ENCODE data around the gene HIBCH. TPM values are rescaled to one million over a fixed set of nuclear protein-coding genes. Genes with fewer than 3 reads are reported as not detected.
"Not testable (repeated sequence)": the region's sequence is repeated elsewhere in the genome, so short reads cannot be mapped to it uniquely, and the experiment has no call there.

The HIBCH gene
- total RNA-seq, 1 donor from 2014 or later, result 38.8 TPM

- Mint-ChIP-seq H3K27me3 (ENCODE audit: insufficient read depth, low read depth) (no peaks in the 10 kb centered on the region), H3K27ac (no peak overlapping the region)
Measured at GRCh38 chr2:190302052-190302451, 17.6 kb downstream of the HIBCH start.

DNA sequence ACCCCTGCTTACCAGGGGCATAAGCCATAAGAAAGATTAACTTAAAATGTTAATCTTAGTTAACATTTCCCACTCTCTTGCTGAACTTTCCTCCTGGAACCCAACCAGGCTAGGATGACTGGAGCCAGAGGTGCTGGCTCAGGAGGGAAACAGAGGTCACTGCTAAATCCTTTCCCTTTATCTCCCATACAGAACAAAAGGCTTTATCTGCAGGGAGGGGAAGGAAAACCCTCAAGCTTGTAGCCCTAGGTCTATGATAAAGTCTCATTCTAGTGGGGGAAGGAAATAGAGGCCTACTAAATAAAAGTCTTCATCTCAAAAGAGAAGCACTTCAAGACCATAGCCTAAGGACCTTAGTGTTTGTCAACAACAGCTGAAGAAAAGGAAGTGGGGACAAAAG lies 18.6 kb downstream of the HIBCH start:
- H3K9me3 ChIP-seq (ENCODE audit: low read depth), result no peaks in the 10 kb centered on the region
- H3K4me1 ChIP-seq, result no peaks in the 10 kb centered on the region
- TF ChIP-seq EZH2 (IDR thresholded peaks at IDR 0.05) (no peak), EZH2phosphoT487 (IDR thresholded peaks at IDR 0.05) (no peak)
- TF ChIP-seq, protein P1, sequence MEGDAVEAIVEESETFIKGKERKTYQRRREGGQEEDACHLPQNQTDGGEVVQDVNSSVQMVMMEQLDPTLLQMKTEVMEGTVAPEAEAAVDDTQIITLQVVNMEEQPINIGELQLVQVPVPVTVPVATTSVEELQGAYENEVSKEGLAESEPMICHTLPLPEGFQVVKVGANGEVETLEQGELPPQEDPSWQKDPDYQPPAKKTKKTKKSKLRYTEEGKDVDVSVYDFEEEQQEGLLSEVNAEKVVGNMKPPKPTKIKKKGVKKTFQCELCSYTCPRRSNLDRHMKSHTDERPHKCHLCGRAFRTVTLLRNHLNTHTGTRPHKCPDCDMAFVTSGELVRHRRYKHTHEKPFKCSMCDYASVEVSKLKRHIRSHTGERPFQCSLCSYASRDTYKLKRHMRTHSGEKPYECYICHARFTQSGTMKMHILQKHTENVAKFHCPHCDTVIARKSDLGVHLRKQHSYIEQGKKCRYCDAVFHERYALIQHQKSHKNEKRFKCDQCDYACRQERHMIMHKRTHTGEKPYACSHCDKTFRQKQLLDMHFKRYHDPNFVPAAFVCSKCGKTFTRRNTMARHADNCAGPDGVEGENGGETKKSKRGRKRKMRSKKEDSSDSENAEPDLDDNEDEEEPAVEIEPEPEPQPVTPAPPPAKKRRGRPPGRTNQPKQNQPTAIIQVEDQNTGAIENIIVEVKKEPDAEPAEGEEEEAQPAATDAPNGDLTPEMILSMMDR (IDR thresholded peaks at IDR 0.05), result no peak
- no peak overlapping the region for H3K27ac ChIP-seq
- H4K20me1 ChIP-seq (ENCODE audit: low read depth), result peaks cover 40% of the 10 kb centered on the region
- no peak for DNase-seq (ENCODE audit: low spot score)
- H3K36me3 ChIP-seq, result no peaks in the 10 kb centered on the region
- Mint-ChIP-seq H3K9me3 (peaks cover 7% of the 10 kb centered on the region), H3K4me1 (peaks cover 6% of the 10 kb centered on the region), H3K27ac (no peak overlapping the region), H3K27me3 (ENCODE audit: insufficient read depth, low read depth) (no peaks in the 10 kb centered on the region), H3K4me3 (no peak overlapping the region), H3K36me3 (peaks cover 51% of the 10 kb centered on the region)
- H3K9ac ChIP-seq, result no peak overlapping the region
- H3K4me3 ChIP-seq, result no peak overlapping the region
- H3K27me3 ChIP-seq, result no peaks in the 10 kb centered on the region
- no peak overlapping the region for H3K4me2 ChIP-seq
- H2AFZ ChIP-seq (replicated peaks), result no peak overlapping the region
- H3K79me2 ChIP-seq (ENCODE audit: low read depth), result peaks cover 27% of the 10 kb centered on the region
- H3F3A ChIP-seq (ENCODE audit: low read depth), result no peaks in the 10 kb centered on the region

More at GRCh38 chr2:190302052-190302451, 17.6 kb downstream of the HIBCH start:
- H3K36me3 Mint-ChIP-seq, result peaks cover 51% of the 10 kb centered on the region
- no peak overlapping the region for H3K4me3 Mint-ChIP-seq
- no peaks in the 10 kb centered on the region for H3K36me3 ChIP-seq
- H3K9ac ChIP-seq, result no peak overlapping the region
- H3K9me3 ChIP-seq (ENCODE audit: low read depth), result no peaks in the 10 kb centered on the region
- H3F3A ChIP-seq (ENCODE audit: low read depth), result no peaks in the 10 kb centered on the region
- H3K4me1 ChIP-seq, result no peaks in the 10 kb centered on the region
- peaks cover 6% of the 10 kb centered on the region for H3K4me1 Mint-ChIP-seq
- no peak for DNase-seq (ENCODE audit: low spot score)
- H3K4me3 ChIP-seq, result no peak overlapping the region
- peaks cover 46% of the 10 kb centered on the region for H4K20me1 ChIP-seq (ENCODE audit: low read depth)
- H3K4me2 ChIP-seq, result no peak overlapping the region
- H3K27me3 ChIP-seq, result no peaks in the 10 kb centered on the region
- no peak overlapping the region for H2AFZ ChIP-seq (replicated peaks)
- peaks cover 27% of the 10 kb centered on the region for H3K79me2 ChIP-seq (ENCODE audit: low read depth)
- TF ChIP-seq, protein P1 (IDR thresholded peaks at IDR 0.05), result no peak
- TF ChIP-seq EZH2 (IDR thresholded peaks at IDR 0.05) (no peak), EZH2phosphoT487 (IDR thresholded peaks at IDR 0.05) (no peak)
- H3K27ac ChIP-seq, result no peak overlapping the region
- peaks cover 7% of the 10 kb centered on the region for H3K9me3 Mint-ChIP-seq

- H3K9me3 ChIP-seq (ENCODE audit: low read depth), result not testable (repeated sequence)
Measured at GRCh38 chr2:190297880-190298279, 21.7 kb downstream of the HIBCH start.

DNA sequence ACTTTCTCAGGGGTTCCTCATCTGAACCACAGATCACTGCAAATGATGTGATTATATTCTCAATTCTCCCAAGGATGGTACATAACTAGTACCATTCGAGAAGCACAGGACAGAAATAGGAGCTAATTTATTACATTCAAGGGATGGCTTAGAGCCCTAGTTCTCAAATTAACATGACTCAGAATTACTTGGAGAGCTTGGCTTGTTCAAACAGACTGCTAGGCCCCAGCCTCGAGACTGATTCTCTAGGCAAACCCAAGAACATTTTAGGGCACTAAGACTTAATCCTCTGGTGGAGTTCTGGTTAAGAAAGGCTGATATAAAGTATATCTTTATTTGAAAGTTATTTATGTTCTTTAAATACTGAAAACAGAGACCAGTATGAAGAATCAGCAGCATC lies 35.8 kb downstream of the HIBCH start:
- H3K4me2 ChIP-seq, result no peak overlapping the region
- no peaks in the 10 kb centered on the region for H4K20me1 ChIP-seq (ENCODE audit: low read depth)
- Mint-ChIP-seq H3K4me3 (no peak overlapping the region), H3K27ac (no peak overlapping the region), H3K9me3 (no peaks in the 10 kb centered on the region), H3K36me3 (peaks cover 39% of the 10 kb centered on the region), H3K27me3 (ENCODE audit: insufficient read depth, low read depth) (no peaks in the 10 kb centered on the region), H3K4me1 (no peaks in the 10 kb centered on the region)
- H3K36me3 ChIP-seq, result peaks cover 9% of the 10 kb centered on the region
- no peak for DNase-seq (ENCODE audit: low spot score)
- H3K79me2 ChIP-seq (ENCODE audit: low read depth), result no peaks in the 10 kb centered on the region
- no peaks in the 10 kb centered on the region for H3F3A ChIP-seq (ENCODE audit: low read depth)
- no peak overlapping the region for H3K4me3 ChIP-seq
- no peak overlapping the region for H2AFZ ChIP-seq (replicated peaks)
- no peaks in the 10 kb centered on the region for H3K4me1 ChIP-seq
- no peak overlapping the region for H3K27ac ChIP-seq
- H3K9me3 ChIP-seq (ENCODE audit: low read depth), result no peaks in the 10 kb centered on the region
- H3K9ac ChIP-seq, result no peak overlapping the region
- TF ChIP-seq EZH2 (IDR thresholded peaks at IDR 0.05), result no peak
- TF ChIP-seq, protein P1 (IDR thresholded peaks at IDR 0.05), result no peak
- no peak for TF ChIP-seq EZH2phosphoT487 (IDR thresholded peaks at IDR 0.05)
- no peaks in the 10 kb centered on the region for H3K27me3 ChIP-seq

More at GRCh38 chr2:190297880-190298279, 21.7 kb downstream of the HIBCH start:
- not testable (repeated sequence) for H3K36me3 ChIP-seq; H3K27me3 Mint-ChIP-seq (ENCODE audit: insufficient read depth, low read depth); H2AFZ ChIP-seq (replicated peaks); H3K4me3 Mint-ChIP-seq; H3K4me3 ChIP-seq; H3K4me1 ChIP-seq; H3K4me2 ChIP-seq; DNase-seq (ENCODE audit: low spot score); H3K9ac ChIP-seq; H3K27ac Mint-ChIP-seq; H3F3A ChIP-seq (ENCODE audit: low read depth); H3K27ac ChIP-seq; H3K4me1 Mint-ChIP-seq; H3K27me3 ChIP-seq; H3K9me3 Mint-ChIP-seq
- H3K79me2 ChIP-seq (ENCODE audit: low read depth), result peaks cover 10% of the 10 kb centered on the region
- H3K36me3 Mint-ChIP-seq, result peaks cover 49% of the 10 kb centered on the region
- peaks cover 16% of the 10 kb centered on the region for H4K20me1 ChIP-seq (ENCODE audit: low read depth)
